IgD-negative memory B cell (primary cell): ENCODE measurements around the gene ILK. TPM values are rescaled to one million over a fixed set of nuclear protein-coding genes. Genes with fewer than 3 reads are reported as not detected.

Experiments
- H3K27ac Mint-ChIP-seq, 3 donors: one replicate each; pipeline ENCODE4 v1.8.0; 2020 to 2022; ENCODE audit warnings: mild to moderate bottlenecking in 3 of 3, mixed read lengths in 3 of 3, moderate library complexity in 1 of 3
- H3K27me3 Mint-ChIP-seq: one replicate; pipeline ENCODE4 v1.8.0; 2021; ENCODE audit warnings: mixed read lengths
- H3K36me3 Mint-ChIP-seq: one replicate; pipeline ENCODE4 v1.8.0; 2020; ENCODE audit warnings: mild to moderate bottlenecking, mixed read lengths
- H3K4me1 Mint-ChIP-seq, 3 donors: one replicate each; pipeline ENCODE4 v1.8.0; 2020 to 2022; ENCODE audit warnings: mixed read lengths in 3 of 3, mild to moderate bottlenecking in 1 of 3
- H3K4me3 Mint-ChIP-seq, 4 donors: one replicate each; pipeline ENCODE4 v1.8.0; 2020 to 2022; ENCODE audit warnings: mild to moderate bottlenecking in 4 of 4, mixed read lengths in 4 of 4, moderate library complexity in 3 of 4
- H3K9me3 Mint-ChIP-seq, 3 donors: one replicate each; pipeline ENCODE4 v1.8.0; 2020 to 2021; ENCODE audit warnings: mixed read lengths in 3 of 3, mild to moderate bottlenecking in 1 of 3
- polyA plus RNA-seq: library from polyadenylated mRNA; unstranded; fragments of 300-500 nt; fragmentation: Illumina TruSeq; gene quantifications from one replicate; pipeline ENCODE4 v1.2.3, GENCODE V29; 2021

The ILK gene
- polyA plus RNA-seq, 1 donor from 2014 or later = 80.5 TPM

- Mint-ChIP-seq H3K36me3 (no peaks in the 10 kb centered on the region), H3K4me3 (no peak overlapping the region), H3K4me1 (peaks cover 11 to 12% (median 11%) of the 10 kb centered on the region in 3 donors), H3K9me3 (no peaks in the 10 kb centered on the region), H3K27me3 (no peaks in the 10 kb centered on the region), H3K27ac (no peak overlapping the region)
Observed at GRCh38 chr11:6629892-6630631, 26.5 kb downstream of the ILK start.

- Mint-ChIP-seq H3K27me3 (no peaks in the 10 kb centered on the region), H3K36me3 (no peaks in the 10 kb centered on the region), H3K27ac (no peak overlapping the region), H3K9me3 (no peaks in the 10 kb centered on the region), H3K4me1 (peaks cover 11 to 12% (median 11%) of the 10 kb centered on the region in 3 donors), H3K4me3 (peak overlapping the region in 1 of 4 donors; percentile 60)
Observed at GRCh38 chr11:6630632-6631291, 27.2 kb downstream of the ILK start.

DNA sequence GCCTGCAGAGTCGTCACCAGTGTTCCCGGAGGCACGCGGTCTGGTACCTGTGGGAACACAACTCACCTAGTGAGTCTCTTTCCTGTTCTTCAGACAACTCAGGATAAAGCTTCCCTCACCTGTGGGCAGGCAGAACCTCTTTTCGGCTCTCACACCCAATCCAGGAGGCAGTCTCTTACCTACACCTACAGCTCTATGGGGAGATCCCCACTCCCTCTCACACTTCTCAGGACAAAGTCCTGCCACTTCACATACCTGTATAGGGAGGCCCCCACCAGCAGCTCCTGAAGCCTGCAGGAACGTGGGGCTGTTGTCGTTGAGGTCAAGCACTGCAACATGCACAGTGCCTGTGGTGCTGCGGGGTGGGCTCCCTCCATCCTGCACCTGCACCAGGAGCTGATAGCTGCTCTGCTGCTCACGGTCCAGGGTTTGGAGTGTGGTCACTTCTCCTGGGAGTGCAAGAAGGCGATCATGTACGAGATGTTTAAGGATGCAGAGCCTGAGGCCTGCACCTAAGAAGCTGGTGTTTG is 27.9 kb downstream of the ILK start:
- peak overlapping the region in 1 of 4 donors; percentile 60 for H3K4me3 Mint-ChIP-seq
- no peaks in the 10 kb centered on the region for H3K9me3 Mint-ChIP-seq
- H3K36me3 Mint-ChIP-seq = no peaks in the 10 kb centered on the region
- peaks cover 10 to 11% (median 11%) of the 10 kb centered on the region in 3 donors for H3K4me1 Mint-ChIP-seq
- H3K27ac Mint-ChIP-seq = no peak overlapping the region
- no peaks in the 10 kb centered on the region for H3K27me3 Mint-ChIP-seq

DNA sequence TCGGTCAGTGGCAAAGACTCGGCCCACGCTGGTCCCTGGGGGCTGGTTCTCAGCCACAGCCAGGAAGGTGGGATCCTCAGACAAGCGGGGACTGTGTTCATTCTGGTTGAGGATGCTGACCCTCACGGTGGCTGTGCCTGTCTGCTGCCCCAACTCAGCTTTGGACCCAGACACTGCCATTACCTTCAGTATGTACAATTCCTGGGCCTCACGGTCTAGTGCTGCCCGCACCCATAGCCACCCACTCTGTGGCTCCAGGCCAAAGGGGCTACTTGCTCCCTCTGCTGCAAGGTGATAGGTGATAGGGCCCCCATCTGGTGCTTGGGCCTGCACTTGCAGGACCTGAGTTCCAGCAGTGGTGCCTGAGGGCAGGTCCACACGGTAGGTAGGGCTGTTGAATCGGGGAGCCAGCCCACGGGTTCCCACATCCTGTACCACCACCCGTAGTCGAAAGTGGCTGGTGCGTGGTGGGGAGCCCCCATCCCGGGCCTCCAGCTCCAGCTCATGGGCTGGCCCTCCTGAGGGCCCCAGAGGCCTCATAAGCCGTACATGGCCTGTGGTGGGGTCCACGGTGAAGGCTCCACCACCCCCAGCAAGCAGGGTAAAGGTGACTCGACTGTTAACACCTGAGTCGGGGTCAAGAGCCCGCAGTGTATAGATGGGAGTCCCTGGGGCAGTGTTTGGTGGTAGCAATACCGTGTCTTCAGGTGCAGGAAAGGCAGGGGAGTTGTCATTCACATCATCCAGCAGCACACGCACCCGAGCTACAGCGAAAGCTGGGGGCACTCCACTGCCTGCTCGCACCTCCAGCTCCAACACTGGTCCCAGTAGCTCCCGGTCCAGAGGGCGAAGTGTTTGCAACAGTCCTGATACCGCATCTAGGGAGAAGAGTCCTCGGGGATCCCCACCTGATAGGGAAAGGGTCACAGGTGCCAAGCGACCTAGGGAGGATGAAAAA is 28.8 kb downstream of the ILK start:
- peaks cover 5 to 10% (median 8%) of the 10 kb centered on the region in 3 donors for H3K4me1 Mint-ChIP-seq
- H3K27ac Mint-ChIP-seq = peak overlapping the region in 1 of 3 donors; percentile 47
- no peaks in the 10 kb centered on the region for H3K27me3 Mint-ChIP-seq
- no peaks in the 10 kb centered on the region for H3K36me3 Mint-ChIP-seq
- H3K4me3 Mint-ChIP-seq = peak overlapping the region in 1 of 4 donors; percentile 78
- no peaks in the 10 kb centered on the region for H3K9me3 Mint-ChIP-seq

DNA sequence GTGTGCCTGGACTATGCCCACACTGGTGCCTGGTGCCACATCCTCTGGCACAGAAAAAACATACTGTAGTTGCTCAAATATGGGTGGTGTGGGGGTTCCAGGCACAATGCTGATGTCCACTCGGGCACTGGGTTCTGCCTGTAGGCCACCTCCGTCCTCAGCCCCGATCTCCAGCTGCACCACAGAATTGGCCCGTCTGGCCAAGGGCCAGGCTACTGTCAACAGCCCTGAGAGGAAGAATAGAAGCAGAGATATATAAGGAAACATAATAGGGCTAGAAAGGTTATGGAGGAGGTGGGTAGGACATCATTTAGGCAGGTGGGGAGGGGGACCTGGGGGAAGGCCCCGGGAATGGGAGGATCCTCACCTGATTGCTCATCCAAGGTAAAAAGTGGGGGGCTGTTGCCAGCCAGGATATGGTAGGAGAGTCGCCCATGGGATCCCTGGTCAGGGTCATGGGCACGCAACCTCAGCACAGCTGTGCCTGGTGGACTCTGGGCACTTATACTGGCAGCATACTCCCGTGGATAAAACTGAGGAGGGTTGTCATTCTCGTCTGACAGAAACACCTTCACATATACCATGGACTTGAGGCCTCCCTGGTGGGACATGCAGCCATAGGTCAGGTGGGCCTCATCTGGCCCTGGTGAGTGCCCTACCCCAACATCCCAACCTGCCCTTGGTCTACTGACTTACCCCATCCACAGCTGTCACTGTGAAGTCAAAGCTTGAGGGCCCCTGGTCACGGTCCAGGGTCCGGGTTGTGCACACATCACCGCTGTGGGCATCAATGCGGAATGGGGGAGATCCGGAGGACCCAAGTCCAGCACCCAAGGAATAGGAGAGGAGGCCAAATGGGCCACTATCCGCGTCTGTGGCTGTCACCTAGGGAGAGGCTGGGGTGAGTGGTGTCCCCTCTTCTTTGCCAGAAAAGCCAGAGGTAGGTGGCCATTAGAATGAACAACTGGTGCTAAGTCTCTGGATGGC is 30.1 kb downstream of the ILK start:
- Mint-ChIP-seq H3K4me3 (no peak overlapping the region), H3K9me3 (no peaks in the 10 kb centered on the region), H3K36me3 (no peaks in the 10 kb centered on the region), H3K27me3 (no peaks in the 10 kb centered on the region), H3K4me1 (no peaks in the 10 kb centered on the region), H3K27ac (no peak overlapping the region)

GRCh38 chr11:6634534-6634933 is 31.0 kb downstream of the ILK start:
- Mint-ChIP-seq H3K4me1 (no peaks in the 10 kb centered on the region), H3K4me3 (no peak overlapping the region), H3K36me3 (peaks cover 2% of the 10 kb centered on the region), H3K27ac (no peak overlapping the region), H3K27me3 (no peaks in the 10 kb centered on the region), H3K9me3 (no peaks in the 10 kb centered on the region)

GRCh38 chr11:6635082-6635932 is 31.7 kb downstream of the ILK start:
- H3K27me3 Mint-ChIP-seq = no peaks in the 10 kb centered on the region
- no peak overlapping the region for H3K27ac Mint-ChIP-seq
- H3K4me1 Mint-ChIP-seq = no peaks in the 10 kb centered on the region
- H3K36me3 Mint-ChIP-seq = peaks cover 2% of the 10 kb centered on the region
- H3K4me3 Mint-ChIP-seq = no peak overlapping the region
- H3K9me3 Mint-ChIP-seq = no peaks in the 10 kb centered on the region

DNA sequence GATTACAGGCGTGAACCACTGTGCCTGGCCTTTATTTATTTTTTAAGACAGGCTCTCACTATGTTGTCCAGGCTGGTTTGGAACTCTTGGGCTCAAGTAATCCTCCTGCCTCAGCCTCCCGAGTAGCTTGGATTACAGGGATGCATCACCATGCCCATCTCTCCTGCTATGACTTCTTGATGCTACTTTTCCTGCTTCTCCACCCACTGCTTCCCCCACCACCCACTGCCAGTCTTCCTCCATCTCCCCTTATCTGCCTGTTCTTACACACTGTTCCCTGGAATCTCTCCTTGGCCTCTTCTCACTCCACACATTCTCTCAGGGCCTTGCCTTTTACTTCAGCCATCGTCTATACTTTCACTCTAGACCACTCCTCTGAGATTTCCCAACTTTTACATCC is 32.9 kb downstream of the ILK start:
- Mint-ChIP-seq H3K27me3 (no peaks in the 10 kb centered on the region), H3K4me1 (no peaks in the 10 kb centered on the region), H3K36me3 (peaks cover 2% of the 10 kb centered on the region), H3K9me3 (no peaks in the 10 kb centered on the region), H3K27ac (no peak overlapping the region), H3K4me3 (no peak overlapping the region)

- peaks cover 2% of the 10 kb centered on the region for H3K36me3 Mint-ChIP-seq
- no peaks in the 10 kb centered on the region for H3K4me1 Mint-ChIP-seq
- H3K27ac Mint-ChIP-seq = no peak overlapping the region
- H3K9me3 Mint-ChIP-seq = no peaks in the 10 kb centered on the region
- no peak overlapping the region for H3K4me3 Mint-ChIP-seq
- H3K27me3 Mint-ChIP-seq = no peaks in the 10 kb centered on the region
Observed at GRCh38 chr11:6637871-6638270, 34.3 kb downstream of the ILK start.

DNA sequence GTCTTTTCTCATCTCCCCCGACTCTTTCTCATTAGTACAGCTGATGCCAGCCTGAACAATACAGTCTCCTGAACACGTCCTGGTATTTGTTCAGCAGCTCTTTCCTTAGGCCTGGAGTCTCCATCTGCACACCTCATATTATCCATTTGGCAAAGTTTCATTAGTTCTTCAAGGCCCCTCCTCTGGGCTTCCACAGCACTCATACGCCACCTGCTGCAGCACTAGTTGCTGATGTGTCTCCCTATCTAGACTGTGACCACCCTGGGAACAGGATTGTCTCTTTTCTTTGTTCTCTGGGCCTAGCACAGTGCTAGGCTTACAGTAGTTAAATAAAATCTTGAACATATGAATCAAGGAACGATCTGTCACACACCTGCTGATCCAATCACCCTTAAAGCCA is 34.9 kb downstream of the ILK start:
- H3K9me3 Mint-ChIP-seq = no peaks in the 10 kb centered on the region
- no peaks in the 10 kb centered on the region for H3K27me3 Mint-ChIP-seq
- no peak overlapping the region for H3K27ac Mint-ChIP-seq
- H3K4me1 Mint-ChIP-seq = no peaks in the 10 kb centered on the region
- no peak overlapping the region for H3K4me3 Mint-ChIP-seq
- H3K36me3 Mint-ChIP-seq = peaks cover 2% of the 10 kb centered on the region

- Mint-ChIP-seq H3K4me3 (no peak overlapping the region), H3K9me3 (no peaks in the 10 kb centered on the region), H3K36me3 (peaks cover 2% of the 10 kb centered on the region), H3K27ac (no peak overlapping the region), H3K27me3 (no peaks in the 10 kb centered on the region), H3K4me1 (peaks cover 1 to 6% (median 6%) of the 10 kb centered on the region in 3 donors)
Observed at GRCh38 chr11:6640036-6640984, 36.7 kb downstream of the ILK start.

DNA sequence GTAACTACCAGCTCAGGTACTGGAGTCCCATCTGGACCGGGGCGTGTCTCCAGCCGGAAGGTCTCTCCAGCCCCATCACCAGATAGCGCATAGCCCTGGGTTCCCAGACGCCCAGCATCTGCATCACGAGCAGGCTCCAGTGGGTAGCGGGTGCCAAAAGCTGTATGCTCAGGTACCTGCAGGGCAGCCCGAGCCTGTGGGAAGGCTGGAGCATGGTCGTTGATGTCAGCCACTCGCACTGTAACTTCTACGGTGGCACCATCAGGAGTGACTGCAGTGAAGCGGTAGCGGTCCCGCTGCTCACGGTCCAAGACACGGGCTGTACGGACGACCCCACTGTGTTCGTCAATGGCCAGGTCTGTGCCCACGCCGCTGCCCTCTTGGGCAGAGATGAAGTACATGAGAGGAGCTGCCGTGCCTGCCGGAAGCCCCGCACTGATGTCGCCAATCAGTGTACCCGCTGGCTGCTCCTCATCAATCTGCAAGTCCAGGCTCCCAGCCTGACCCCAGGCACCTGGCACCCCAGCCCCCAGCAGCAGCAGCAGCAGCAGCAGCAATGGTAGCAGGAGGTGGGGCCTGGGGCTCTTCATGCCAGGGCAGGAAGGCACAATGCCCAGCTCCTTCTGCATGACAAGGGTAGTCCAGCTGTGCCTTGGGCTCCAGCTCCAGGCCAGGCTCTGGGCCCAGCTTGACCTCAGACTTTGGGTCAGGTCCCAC is 37.6 kb downstream of the ILK start:
- H3K9me3 Mint-ChIP-seq = no peaks in the 10 kb centered on the region
- no peak overlapping the region for H3K27ac Mint-ChIP-seq
- H3K4me1 Mint-ChIP-seq = peaks cover 1 to 11% (median 8%) of the 10 kb centered on the region in 3 donors
- H3K27me3 Mint-ChIP-seq = no peaks in the 10 kb centered on the region
- no peak overlapping the region for H3K4me3 Mint-ChIP-seq
- peaks cover 2% of the 10 kb centered on the region for H3K36me3 Mint-ChIP-seq
